Activated CD8-positive, alpha-beta memory T cell treated with anti-CD3 and anti-CD28 coated beads, Interleukin-2, amount 50 U/mL, for 48 hours (primary cell): ENCODE data around the gene PRR20G.
"Not testable (repeated sequence)": the region's sequence is repeated elsewhere in the genome, so short reads cannot be mapped to it uniquely, and the experiment has no call there.

ENCODE experiments used
- DNase-seq: peaks from one replicate; pipeline ENCODE4 v3.0.0-alpha.2; 2020

PRR20G gene

GRCh38 chr3:127287840-127288239 lies at the start of gene PRR20G:
Gene PRR20G (minus strand): TSS chr3:127288046. CDS start chr3:127287365, 681 bp downstream.
- DNase-seq = no peak

DNA sequence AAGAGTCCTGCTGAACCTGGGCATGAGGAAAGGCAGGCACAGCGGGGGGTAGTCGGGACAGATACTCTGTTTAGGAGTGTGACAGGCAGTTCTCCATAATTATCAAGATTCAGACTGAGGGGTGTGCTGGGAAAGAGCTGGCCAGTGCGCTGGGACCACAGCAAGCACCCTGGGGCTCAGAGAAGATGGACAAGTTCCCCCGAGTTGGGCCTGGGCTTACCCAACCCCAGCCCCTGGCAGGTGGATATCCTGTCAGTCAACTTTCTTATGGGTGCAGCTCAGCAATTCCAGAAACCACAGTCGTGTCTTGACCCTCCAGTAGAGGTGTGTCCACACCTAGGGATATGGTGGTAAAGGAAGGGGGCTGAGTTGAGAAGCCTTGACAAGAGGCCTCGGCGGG lies 49.2 kb upstream of the PRR20G start:
- DNase-seq = no peak

DNA sequence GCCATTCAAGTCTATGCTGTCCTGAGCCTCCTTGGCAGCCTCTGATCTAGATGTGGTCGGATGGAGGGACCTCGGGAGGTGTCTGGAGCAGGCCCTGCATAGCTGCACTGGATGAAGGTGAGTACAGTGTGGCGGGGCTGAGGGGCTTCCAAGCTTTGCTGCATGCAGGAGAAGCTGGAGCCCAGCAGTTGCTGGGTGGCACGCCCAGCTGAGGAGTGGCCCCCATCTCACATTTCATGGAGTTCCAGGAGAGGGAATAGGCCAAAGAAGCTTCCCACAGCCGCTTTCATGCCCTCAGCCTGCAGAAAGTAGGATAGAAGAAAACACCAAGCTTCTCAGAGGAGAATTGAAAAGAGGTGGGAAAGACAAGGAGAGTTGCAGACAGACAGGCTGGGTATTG lies 48.3 kb upstream of the PRR20G start:
- no peak for DNase-seq

GRCh38 chr3:127330385-127330784 lies 42.5 kb upstream of the PRR20G start:
- DNase-seq = no peak

DNA sequence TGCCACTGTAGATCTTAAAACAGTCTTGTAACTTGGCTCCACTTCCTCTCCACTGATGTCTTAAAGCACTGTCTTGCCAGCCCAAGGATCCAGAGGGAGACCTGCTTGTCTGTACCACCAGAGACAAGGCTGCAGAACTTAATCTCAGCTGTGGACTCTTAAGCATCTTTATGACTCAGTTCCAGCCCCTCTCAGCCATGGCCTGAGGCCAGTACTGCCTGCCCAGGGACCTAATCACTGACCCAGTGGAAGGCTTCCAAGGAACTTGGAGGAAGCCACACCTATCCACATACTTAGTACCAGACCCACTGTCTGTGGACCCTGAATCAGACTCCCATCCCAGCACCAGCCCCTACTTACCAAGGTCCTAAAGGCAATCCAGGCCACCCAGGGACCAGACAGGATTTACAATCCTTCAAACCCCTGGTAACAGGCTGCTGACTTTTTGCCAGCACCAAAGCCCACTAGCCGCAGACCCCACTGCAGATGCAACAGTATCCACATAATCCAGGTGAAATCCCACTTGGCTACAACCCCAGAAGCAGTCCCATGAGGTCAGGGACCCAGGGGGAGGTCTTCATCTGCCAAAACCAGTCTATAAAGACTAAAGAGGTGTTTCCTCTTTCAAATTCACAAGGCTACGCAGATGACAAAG lies 41.9 kb upstream of the PRR20G start:
- no peak for DNase-seq

- no peak for DNase-seq
These were observed 40.6 kb upstream of the PRR20G start for GRCh38 chr3:127328421-127328820.

- DNase-seq = no peak
These were observed 38.5 kb upstream of the PRR20G start for GRCh38 chr3:127326341-127326740.

- DNase-seq = no peak
These were observed 37.7 kb upstream of the PRR20G start for GRCh38 chr3:127325629-127325961.

DNA sequence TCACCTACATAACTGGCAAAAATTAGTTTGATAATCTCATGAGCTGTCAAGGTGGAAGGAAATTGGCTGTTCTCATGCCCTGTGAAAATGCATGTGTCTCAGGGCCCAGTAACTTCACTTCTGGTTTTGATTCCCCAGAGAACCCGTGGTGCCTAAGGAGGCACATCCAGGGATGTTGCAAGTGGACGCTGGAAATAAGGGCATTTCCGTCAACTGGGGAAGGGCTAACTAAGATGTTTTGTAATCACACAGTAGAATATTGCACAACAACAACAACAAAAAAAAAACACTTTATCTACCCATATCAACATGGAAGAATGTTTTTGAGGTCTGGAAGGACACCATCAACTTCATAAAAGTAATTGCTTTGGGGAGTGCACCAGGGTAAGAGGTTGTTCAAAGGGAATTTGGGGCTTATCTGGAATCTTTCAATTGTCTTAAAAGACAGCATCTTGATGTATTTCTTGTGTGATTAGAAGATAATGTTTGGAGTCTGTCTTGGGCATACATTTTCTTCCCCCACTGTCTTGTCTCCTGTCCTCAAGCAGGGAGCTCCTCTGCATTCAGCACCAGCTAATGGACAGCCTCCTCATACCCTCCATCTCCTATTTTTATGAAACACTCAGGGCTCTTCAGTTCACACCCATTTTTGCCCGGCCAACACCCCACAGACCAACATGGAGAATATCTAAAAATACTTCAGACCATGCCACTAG lies 37.2 kb upstream of the PRR20G start:
- no peak for DNase-seq

- no peak for DNase-seq
These were observed 36.2 kb upstream of the PRR20G start for GRCh38 chr3:127324076-127324475.

- DNase-seq = no peak
These were observed 35.7 kb upstream of the PRR20G start for GRCh38 chr3:127323581-127323980.

GRCh38 chr3:127321371-127321770 lies 33.5 kb upstream of the PRR20G start:
- DNase-seq = no peak

DNA sequence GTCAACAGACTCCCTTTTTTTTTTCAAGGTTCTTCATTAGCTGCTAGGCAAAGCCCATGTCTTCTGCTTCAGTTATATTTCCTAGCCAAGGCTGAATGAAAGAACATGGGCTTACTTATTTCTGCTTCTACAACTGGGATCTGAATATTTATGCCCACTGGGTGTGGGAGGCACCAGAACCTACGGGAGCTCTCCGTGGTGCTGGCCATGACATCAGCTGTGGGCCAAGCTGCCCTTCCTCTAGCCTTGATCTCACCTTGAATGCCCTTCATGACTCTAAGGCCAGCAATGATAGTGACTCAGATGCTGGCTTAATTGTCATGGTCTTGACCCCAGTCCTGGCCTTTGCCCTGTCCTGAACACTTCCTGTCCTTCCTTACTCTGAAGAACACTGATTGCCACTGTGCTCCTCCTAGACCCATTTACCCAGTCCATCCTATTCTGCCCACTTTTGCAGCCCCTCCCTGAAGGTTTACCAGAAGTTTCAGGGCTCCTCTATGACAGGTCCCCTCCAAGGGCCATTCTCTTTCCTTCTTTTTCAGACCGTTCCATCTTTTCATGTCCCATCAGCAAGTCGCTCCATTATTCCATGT lies 32.8 kb upstream of the PRR20G start:
- no peak for DNase-seq

- DNase-seq = no peak
These were observed 28.8 kb upstream of the PRR20G start for GRCh38 chr3:127316685-127317084.

GRCh38 chr3:127312818-127313217 lies 25.0 kb upstream of the PRR20G start:
- DNase-seq = no peak

DNA sequence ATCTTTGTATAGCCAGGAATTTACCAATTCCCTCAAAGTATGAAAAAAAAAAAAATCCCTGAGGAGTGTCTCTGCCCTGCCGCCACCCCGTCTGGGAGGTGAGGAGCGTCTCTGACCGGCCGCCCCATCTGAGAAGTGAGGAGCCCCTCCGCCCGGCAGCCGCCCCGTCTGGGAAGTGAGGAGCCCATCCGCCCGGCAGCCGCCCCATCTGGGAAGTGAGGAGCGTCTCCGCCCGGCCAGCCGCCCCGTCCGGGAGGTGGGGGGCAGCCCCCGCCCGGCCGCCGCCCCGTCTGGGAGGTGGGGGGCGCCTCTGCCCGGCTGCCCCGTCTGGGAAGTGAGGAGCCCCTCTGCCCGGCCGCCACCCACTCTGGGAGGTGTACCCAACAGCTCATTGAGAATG lies 21.0 kb upstream of the PRR20G start:
- DNase-seq = not testable (repeated sequence)

- DNase-seq = no peak
These were observed 20.1 kb upstream of the PRR20G start for GRCh38 chr3:127307916-127308315.

GRCh38 chr3:127307112-127307835 lies 19.4 kb upstream of the PRR20G start:
- no peak for DNase-seq

DNA sequence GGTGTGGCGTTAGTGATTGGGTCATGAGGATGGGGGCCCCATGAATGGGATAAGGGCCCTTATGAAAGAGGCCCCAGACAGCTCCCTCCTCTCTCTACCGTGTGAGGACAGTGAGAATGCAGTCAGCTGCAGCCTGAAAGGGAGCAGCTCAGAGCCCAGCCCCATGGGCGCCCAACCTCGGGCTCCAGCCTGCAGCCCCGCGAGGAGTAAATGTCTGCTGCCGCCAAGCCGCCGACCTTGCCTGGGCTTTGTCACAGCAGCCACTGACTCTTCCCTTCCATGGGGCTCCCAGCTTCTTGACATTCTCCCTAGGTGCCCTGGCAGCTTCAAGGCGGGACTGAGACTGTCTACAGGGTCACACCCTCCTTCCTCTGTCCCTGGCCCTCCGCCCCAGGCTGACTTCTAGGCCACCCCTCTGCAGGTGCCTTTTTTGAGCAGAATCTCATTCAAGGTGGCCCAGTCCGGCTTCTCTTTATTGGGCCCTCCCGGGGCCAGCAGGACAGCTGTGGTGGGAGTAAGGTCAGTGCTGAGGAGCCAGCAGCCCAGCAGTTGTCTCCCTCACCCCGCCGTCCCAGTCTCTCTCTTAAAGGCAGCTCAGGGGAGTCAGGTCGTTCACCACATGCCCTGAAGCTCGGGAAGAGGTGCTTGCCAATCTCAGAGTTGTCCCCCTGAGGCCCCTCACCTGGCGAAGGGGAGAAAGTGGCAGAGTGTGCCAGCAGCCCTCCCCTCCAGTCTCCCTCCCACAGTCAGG lies 18.7 kb upstream of the PRR20G start:
- no peak for DNase-seq

DNA sequence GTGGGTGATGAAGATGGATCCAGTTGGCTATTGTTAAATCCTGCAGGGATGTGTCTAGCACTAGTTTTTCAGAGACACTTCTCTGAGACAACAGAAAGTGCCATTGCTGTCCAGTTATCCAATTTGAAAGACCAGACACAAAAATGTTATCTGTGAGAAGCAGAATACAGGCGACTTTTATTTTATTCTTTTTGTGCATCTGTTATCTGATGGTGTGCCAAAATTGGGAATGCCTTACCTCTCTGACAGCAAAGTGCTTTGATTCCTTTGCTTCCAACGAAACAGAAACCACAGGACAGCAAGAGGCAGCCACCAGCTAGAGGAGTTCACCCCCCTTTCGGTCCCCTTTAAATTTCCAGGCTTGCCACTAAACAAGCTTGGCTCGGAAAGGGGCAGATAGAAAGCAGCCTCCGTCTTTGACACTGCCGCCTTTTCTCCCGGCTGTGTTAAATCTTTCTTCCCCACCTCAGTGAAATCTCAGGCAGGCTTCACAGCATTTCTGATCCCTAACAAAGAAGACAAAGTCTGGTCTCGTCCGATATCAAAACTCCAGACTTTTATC lies 17.7 kb upstream of the PRR20G start:
- no peak for DNase-seq

DNA sequence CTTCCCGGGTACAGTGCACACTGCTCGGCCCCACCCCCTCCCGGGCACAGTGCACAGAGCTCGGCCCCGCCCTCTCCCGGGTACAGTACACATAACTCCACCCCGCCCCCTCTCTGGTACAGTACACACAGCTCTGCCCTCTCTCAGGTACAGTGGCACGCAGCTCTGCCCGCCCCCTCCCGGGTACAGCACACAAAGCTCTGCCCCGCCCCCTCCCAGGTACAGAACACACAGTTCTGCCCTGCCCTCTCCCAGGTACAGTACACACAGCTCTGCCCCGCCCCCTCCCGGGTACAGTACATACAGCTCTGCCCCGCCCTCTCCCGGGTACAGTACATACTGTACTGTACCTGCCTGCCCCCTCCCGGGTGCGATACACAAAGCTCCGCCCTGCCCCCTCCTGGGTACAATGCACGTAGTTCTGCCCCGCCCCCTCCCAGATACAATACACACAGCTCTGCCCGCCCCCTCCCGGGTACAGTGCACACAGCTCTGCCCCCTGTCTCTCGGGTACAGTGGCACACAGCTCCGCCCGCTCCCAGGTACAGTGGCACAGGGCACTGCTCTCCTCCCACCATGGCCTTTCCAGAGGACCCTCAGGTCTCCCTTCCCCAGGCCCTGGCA lies 16.4 kb upstream of the PRR20G start:
- no peak for DNase-seq

DNA sequence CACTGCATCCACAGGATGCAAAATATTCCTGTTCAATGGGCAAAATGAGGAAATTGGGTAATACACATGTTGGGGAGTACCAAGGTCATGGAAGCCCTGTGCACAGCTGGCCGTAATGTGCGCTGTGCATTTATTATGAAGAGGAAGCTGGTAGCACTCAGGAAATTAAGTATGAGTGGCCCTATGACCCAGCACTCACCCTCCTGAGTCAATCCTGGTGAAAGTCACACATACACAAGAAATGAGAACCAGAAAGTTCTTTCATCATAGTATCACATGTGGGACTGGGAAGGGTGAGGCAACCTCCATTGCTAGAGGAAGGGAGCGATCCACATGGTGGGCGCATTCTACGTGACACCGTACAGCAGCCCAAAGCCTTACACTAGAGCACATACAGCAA lies 11.4 kb upstream of the PRR20G start:
- no peak for DNase-seq
